ENCODE measurements around the gene RAB11A.

The RAB11A gene

DNA sequence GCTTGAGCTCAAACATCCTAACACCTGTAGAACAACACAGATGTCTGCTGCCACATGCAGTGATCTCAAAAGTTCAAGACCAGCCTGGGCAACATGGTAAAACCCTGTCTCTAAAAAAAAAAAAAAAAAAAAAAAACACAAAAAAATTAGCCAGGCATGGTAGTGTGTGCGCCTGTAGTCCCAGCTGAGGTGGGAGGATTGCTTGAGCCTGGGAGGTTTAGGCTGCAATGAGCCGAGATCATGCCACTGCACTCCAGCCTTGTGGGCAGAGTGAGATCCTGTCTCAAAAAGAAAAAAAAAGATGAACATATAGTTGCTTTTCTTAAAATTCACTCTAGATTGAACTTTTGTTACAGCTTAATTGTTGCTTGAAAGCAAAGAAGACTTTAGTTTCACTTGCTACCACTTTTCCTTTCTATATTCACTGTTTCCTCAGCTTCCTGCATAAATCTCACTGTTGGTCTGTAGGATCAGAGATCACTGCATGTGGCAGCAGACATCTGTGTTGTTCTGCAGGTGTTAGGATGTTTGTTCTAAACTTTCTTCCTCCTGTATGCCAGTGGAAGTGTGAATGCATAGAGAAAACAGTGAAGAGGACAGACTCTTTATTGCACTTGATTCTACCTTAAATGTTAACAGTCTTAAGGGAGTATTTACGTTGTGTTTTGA is 12.6 kb downstream of the RAB11A start:
- H3K27ac ChIP-seq, result no peak overlapping the region
- TF ChIP-seq, protein P1, sequence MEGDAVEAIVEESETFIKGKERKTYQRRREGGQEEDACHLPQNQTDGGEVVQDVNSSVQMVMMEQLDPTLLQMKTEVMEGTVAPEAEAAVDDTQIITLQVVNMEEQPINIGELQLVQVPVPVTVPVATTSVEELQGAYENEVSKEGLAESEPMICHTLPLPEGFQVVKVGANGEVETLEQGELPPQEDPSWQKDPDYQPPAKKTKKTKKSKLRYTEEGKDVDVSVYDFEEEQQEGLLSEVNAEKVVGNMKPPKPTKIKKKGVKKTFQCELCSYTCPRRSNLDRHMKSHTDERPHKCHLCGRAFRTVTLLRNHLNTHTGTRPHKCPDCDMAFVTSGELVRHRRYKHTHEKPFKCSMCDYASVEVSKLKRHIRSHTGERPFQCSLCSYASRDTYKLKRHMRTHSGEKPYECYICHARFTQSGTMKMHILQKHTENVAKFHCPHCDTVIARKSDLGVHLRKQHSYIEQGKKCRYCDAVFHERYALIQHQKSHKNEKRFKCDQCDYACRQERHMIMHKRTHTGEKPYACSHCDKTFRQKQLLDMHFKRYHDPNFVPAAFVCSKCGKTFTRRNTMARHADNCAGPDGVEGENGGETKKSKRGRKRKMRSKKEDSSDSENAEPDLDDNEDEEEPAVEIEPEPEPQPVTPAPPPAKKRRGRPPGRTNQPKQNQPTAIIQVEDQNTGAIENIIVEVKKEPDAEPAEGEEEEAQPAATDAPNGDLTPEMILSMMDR (conservative IDR thresholded peaks at IDR 0.05), result no peak

DNA sequence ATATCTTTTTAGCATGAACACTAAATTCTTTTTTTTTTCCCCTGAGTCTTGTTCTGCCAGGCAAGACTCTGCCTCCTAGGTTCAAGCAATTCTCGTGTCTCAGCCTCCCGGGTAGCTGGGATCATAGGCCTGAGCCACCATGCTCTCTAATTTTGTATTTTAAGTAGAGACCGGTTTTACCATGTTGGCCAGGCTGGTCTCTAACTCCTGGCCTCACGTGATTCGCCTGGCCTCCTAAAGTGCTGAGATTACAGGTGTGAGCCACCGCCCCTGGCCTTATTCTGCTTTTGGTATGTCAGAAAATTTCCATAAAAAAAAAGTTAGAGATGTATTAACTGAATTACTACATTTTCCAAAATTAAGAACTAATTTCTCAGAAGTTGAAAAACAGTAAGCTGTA is 14.3 kb downstream of the RAB11A start:
- TF ChIP-seq, protein P1 (conservative IDR thresholded peaks at IDR 0.05), result no peak
- no peak overlapping the region for H3K27ac ChIP-seq

DNA sequence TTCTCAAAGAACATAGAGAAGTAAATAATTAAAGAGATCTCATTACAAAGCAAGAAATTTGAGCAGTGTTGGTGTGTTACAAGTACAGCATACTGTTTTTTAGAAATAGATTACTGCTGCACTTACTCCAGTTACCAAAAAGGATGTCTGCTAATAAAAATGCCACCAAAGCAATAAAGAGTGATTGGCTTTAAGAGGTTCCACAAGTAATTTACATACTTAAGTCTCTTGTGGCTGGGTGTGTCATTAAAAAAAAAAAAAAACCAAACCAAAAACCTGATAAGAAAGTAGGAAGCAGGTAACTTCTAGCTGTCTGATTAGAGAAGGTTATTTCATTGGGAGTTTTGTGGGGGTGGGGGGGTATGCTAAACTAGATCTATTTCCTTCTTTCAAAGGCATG is 15.2 kb downstream of the RAB11A start:
- H3K27ac ChIP-seq, result no peak overlapping the region
- TF ChIP-seq, protein P1 (conservative IDR thresholded peaks at IDR 0.05), result no peak

DNA sequence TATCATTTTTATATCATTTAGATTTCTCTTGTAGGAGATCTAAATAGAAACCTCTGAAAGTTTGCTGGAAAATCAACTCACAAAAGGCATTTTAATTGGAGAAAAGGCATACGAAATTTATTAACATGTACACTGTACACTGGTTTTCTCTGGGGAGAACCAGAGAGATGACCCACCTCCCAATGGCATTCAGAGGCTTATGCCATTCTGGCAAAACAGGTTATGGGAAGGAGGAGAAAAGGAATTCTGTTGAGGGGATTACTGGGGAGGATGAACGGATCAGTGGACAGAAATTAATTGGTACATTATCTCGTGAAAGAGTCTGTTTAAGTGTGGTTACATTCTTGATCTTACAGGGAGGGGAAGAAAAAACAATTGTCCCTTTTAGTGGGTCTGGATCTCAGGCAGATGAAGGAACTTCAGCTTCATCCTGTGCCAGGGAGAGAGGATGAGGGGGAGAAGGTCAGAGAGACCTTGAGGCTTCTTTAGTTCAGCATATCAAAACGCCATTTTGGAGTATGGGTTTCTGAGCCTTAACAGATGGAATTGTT is 16.5 kb downstream of the RAB11A start:
- TF ChIP-seq, protein P1 (conservative IDR thresholded peaks at IDR 0.05), result no peak
- H3K27ac ChIP-seq, result no peak overlapping the region

DNA sequence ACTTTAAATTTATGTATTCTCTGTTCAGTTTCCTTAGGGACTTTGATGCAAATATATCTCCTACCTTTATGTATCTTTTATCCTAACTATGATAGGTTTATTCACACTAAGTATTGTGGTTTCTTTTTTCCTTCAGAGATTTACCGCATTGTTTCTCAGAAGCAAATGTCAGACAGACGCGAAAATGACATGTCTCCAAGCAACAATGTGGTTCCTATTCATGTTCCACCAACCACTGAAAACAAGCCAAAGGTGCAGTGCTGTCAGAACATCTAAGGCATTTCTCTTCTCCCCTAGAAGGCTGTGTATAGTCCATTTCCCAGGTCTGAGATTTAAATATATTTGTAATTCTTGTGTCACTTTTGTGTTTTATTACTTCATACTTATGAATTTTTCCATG is 18.3 kb downstream of the RAB11A start:
- no peak overlapping the region for H3K27ac ChIP-seq
- TF ChIP-seq, protein P1 (conservative IDR thresholded peaks at IDR 0.05), result no peak

DNA sequence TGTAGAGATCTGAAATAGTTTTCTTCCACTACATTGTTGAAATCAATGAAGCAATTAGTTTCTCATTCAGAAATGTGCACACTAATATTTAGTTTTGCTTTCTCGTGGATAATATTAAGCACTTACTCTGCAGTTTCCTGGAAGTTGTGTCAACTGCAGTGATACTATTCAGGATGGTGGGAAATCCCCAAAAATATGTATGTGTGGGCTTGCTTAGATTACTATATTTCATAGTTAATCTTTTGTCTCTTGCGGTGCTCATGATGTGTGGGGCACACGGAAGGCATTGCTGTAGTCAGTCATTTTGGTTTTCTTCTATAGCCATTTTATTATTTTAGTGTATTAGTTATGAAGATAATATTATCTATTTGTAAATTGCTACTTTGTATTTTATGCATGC is 19.7 kb downstream of the RAB11A start:
- H3K27ac ChIP-seq, result no peak overlapping the region
- TF ChIP-seq, protein P1 (conservative IDR thresholded peaks at IDR 0.05), result no peak

DNA sequence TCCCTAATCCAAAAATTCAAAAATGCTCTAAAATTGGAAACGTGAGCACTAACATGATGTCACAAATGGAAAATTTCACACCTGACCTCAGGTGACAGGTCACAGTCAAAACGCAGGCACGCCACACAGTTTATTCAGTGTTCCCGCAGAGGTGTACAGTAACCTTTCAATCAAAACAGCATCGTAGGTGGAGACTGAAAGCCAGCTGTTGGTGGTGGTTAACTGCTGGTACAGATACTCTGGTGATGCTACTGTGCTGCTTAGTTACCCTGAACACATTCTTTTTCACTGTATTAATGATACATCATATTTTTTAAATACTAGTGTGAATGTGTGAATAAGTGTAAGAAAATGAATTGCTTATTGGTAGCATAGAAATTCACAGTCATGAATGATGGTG is 23.8 kb downstream of the RAB11A start:
- no peak overlapping the region for H3K27ac ChIP-seq
- TF ChIP-seq, protein P1 (conservative IDR thresholded peaks at IDR 0.05), result no peak
